Measurements from ENCODE around the gene FAM83C. TPM values are rescaled to one million over a fixed set of nuclear protein-coding genes. Genes with fewer than 3 reads are reported as not detected.

Gene FAM83C
- polyA plus RNA-seq (2011; rRNA removed) (not detected in 2 replicates), polyA plus RNA-seq (2017; fragmentation: RNase III; extraction: RNeasy Plus Mini Kit Qiagen cat#74134 plus additional on column Dnase treatment) (0.03 TPM in 1 of 3 replicates, not detected in the others), polyA minus RNA-seq (2011; rRNA and poly(A)+ RNA removed) (not detected in 2 replicates)
- 0.01 TPM in 1 of 2 replicates, not detected in the other for polyA plus RNA-seq (2012; cell fraction: cytosol; rRNA removed)
- 0.05 TPM in 2 replicates for polyA plus RNA-seq (2012; cell fraction: nucleus; rRNA removed)

DNA sequence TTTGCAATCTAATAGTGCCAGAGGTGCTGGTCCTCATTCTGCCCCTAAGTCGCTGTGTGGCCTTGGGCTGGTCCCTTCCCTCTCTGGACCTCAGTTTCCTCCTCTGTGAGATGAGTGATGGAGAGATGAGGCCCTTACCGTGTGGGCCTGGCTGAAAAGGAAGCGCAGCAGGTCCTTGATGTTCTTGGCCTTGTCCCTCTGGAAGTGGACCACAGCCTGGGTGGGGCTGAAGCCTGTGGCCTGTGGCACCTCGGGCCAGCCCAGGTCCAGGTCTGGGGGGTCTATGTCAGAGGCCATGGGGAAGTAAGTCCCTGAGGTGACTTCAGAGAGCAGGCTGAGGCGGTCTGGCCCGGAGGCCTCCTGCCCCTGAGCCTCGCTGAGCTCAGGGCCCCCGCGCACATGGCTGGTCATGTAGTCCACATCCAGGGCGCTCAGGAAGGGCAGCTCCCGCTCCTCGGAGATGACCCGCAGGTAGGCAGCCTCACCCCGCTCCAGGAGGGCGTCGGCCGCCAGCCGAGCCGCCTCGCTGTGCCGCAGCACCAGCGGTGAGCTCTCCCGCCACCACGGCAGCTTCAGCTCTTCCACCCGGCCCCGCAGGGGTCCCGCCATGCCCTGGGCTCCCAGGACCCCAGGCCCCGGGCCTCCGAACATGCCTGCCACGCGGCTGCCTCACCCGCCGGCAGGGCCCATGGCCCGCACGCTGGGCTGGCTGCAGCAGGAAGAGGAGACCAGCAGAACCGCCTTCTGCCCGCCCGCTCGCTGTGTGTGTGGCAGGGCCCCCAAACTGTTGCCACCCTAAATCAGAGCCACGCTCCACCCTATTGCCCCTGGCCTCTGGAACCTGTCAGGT lies at the start of gene FAM83C:
Gene FAM83C (minus strand): TSS at position 772 of the 850 bp plus-strand sequence. CDS start 121 bp downstream, at position 651.
- ChIA-PET POLR2A (no interaction called here), CTCF (interaction anchor here (0.6 to 10.6 kb wide), 3 partner anchors 14 to 656 kb away, joined by 3 to 138 read pairs (median 3); partner anchors contain the start of gene GDF5)
- 0 out of 6 replicates have a peak within 1 kb of the TSS, but pooled peaks of 1 of the 2 experiments have one; percentile 5 for H3K27ac ChIP-seq
- no peaks in the 10 kb centered on the region for H3K4me1 ChIP-seq
- FAIRE-seq (no peak), ATAC-seq (no peak), DNase-seq (ENCODE audit: low read depth in 1 of 2, low spot score in 1 of 2) (no peak)
- H3K9me3 ChIP-seq = no peaks in the 10 kb centered on the region
- no peak within 1 kb of the TSS for H3K4me3 ChIP-seq
- 90% methylated on average over 27 of the region's 40 CpGs for WGBS (ENCODE audit: missing lambda C conversion rate)
- no peak within 1 kb of the TSS for H3K4me2 ChIP-seq
- TF ChIP-seq FOXS1 (CRISPR knock-in tag; IDR thresholded peaks at IDR 0.05) = no peak
- no peak for TF ChIP-seq JUN (IDR thresholded peaks at IDR 0.05)
- TF ChIP-seq ZNF302 (CRISPR knock-in tag; IDR thresholded peaks at IDR 0.05) = no peak
- no peak for TF ChIP-seq RCOR1 (IDR thresholded peaks at IDR 0.05; ENCODE audit: low read depth, low read length)
- TF ChIP-seq HOXB5 (CRISPR knock-in tag; IDR thresholded peaks at IDR 0.05) = no peak
- TF ChIP-seq FOSL2 (IDR thresholded peaks at IDR 0.05) = no peak
- no peak for TF ChIP-seq FOSL2 (CRISPR knock-in tag; IDR thresholded peaks at IDR 0.05)
- no peak for TF ChIP-seq RARB (CRISPR knock-in tag; IDR thresholded peaks at IDR 0.05)
- TF ChIP-seq BHLHE40 (IDR thresholded peaks at IDR 0.05; ENCODE audit: low read depth, low read length) = no peak
- no peak for TF ChIP-seq POLR2A (IDR thresholded peaks at IDR 0.05; ENCODE audit: low read length)
- no peak for TF ChIP-seq TP53 (CRISPR knock-in tag; IDR thresholded peaks at IDR 0.05)
- no peak for TF ChIP-seq MAX (IDR thresholded peaks at IDR 0.05)
- TF ChIP-seq CHD2 (IDR thresholded peaks at IDR 0.05; ENCODE audit: low read length, partially characterized antibody) = no peak
- TF ChIP-seq PHF8 (IDR thresholded peaks at IDR 0.05; ENCODE audit: borderline replicate concordance, low read depth) = no peak
- TF ChIP-seq, protein P1, sequence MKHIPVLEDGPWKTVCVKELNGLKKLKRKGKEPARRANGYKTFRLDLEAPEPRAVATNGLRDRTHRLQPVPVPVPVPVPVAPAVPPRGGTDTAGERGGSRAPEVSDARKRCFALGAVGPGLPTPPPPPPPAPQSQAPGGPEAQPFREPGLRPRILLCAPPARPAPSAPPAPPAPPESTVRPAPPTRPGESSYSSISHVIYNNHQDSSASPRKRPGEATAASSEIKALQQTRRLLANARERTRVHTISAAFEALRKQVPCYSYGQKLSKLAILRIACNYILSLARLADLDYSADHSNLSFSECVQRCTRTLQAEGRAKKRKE (CRISPR knock-in tag; IDR thresholded peaks at IDR 0.05; ENCODE audit: low read depth) = no peak
- TF ChIP-seq EP300 (IDR thresholded peaks at IDR 0.05) = no peak
- no peak for TF ChIP-seq ESRRA (IDR thresholded peaks at IDR 0.05; ENCODE audit: borderline replicate concordance, low read length)
- TF ChIP-seq CEBPB (IDR thresholded peaks at IDR 0.05) = no peak
- no peak for TF ChIP-seq RNF2 (IDR thresholded peaks at IDR 0.05; ENCODE audit: borderline replicate concordance, low read depth)
- TF ChIP-seq TFCP2L1 (CRISPR knock-in tag; IDR thresholded peaks at IDR 0.05) = no peak
- TF ChIP-seq RFX5 (IDR thresholded peaks at IDR 0.05) = no peak

- TF ChIP-seq ZSCAN20 (CRISPR knock-in tag; IDR thresholded peaks at IDR 0.05) (no peak), NR3C1 (IDR thresholded peaks at IDR 0.05) (no peak)
- FAIRE-seq = no peak
- Histone ChIP-seq H3K27ac (no peak overlapping the region), H3K4me3 (no peak overlapping the region), H3K4me1 (peaks cover 23% of the 10 kb centered on the region), H3K4me2 (no peak overlapping the region), H3K9me3 (no peaks in the 10 kb centered on the region)
- ChIA-PET CTCF (interaction anchor here (1.2 to 5.6 kb wide), 4 partner anchors 13 to 98 kb away, joined by 3 to 32 read pairs (median 10); no protein-coding TSS in a partner anchor), POLR2A (no interaction called here)
- no peak for ATAC-seq
- 83% methylated on average over 4 of the region's 4 CpGs for WGBS (ENCODE audit: missing lambda C conversion rate)
- no peak for DNase-seq (ENCODE audit: low read depth in 1 of 2, low spot score in 1 of 2)
These were observed 49.3 kb upstream of the FAM83C start for GRCh38 chr20:35341366-35342028.

Measured in A549 (cell line).